Measurements from ENCODE around the gene SCARB2.

GRCh38 chr4:76148142-76148865, 65.3 kb downstream of the SCARB2 start, which contains the start of gene NUP54:
- TF ChIP-seq POLR2A (IDR thresholded peaks at IDR 0.05; ENCODE audit: low read depth, low read length) (peak; percentile 87), CTCF (conservative IDR thresholded peaks at IDR 0.05; ENCODE audit: low read depth, low read length) (no peak), RAD21 (IDR thresholded peaks at IDR 0.05; ENCODE audit: low read length) (no peak)
